MCF 10A (cell line): ENCODE data around the gene ACAA1. TPM values are rescaled to one million over a fixed set of nuclear protein-coding genes. Genes with fewer than 3 reads are reported as not detected.

ENCODE experiments used
- BruUV-seq: library from RNA; stranded (reverse); fragments of 400-500 nt; replicated peaks from 2 replicates; lab custom pipeline; 2021; lab: Mats Ljungman, UMichigan
- CTCF ChIA-PET: fragments of 300-600 bp; sonication (Branson Sonifier 250); formaldehyde crosslinking; extraction: SDS; loops from one replicate; lab custom pipeline; 2021; ENCODE audit warnings: antibody characterized with exemption, inconsistent platforms; lab: Yijun Ruan, JAX
- POLR2A ChIA-PET: fragments of 300-600, 350-650 bp; sonication (Branson Sonifier 250); formaldehyde crosslinking; extraction: SDS; loops from one replicate; lab custom pipeline; 2020; ENCODE audit warnings: antibody characterized with exemption, inconsistent platforms; lab: Yijun Ruan, JAX
- DNase-seq: peaks from one replicate; pipeline ENCODE4 v3.0.0-alpha.2; 2018; ENCODE audit not compliant: unreplicated experiment
- H3K27ac Mint-ChIP-seq: one replicate; pipeline ENCODE4 v1.8.0; 2022; ENCODE audit warnings: mild to moderate bottlenecking, low read depth, mixed read lengths; ENCODE audit not compliant: unreplicated experiment
- H3K27me3 Mint-ChIP-seq: one replicate; pipeline ENCODE4 v1.8.0; 2022; ENCODE audit warnings: mixed read lengths; ENCODE audit not compliant: insufficient read depth, unreplicated experiment
- H3K36me3 Mint-ChIP-seq: one replicate; pipeline ENCODE4 v1.8.0; 2022; ENCODE audit warnings: mild to moderate bottlenecking, moderate library complexity, mixed read lengths; ENCODE audit not compliant: insufficient read depth, unreplicated experiment
- H3K4me1 Mint-ChIP-seq: one replicate; pipeline ENCODE4 v1.8.0; 2022; ENCODE audit warnings: mixed read lengths; ENCODE audit not compliant: insufficient read depth, unreplicated experiment
- H3K4me3 Mint-ChIP-seq: one replicate; pipeline ENCODE4 v1.8.0; 2022; ENCODE audit warnings: mild to moderate bottlenecking, moderate library complexity, mixed read lengths; ENCODE audit not compliant: unreplicated experiment
- H3K9me3 Mint-ChIP-seq: one replicate; pipeline ENCODE4 v1.8.0; 2022; ENCODE audit warnings: mixed read lengths; ENCODE audit not compliant: unreplicated experiment
- CTCF ChIP-seq: fragments of 200-600 bp; IDR thresholded peaks from one replicate; pipeline ENCODE4 v1.8.0; 2022; ENCODE audit warnings: antibody characterized with exemption, mild to moderate bottlenecking; ENCODE audit not compliant: unreplicated experiment
- intact Hi-C: fragments of 100-400 bp; cut with micrococcal nuclease; formaldehyde crosslinking; loops from 2 replicates; pipeline ENCODE4 v1.14.1; 2022
- total RNA-seq: library from RNA; stranded (reverse); gene quantifications from 2 replicates; pipeline ENCODE4 v1.2.3, GENCODE V29; 2022

Gene ACAA1
- total RNA-seq, 1 experiment from 2014 or later = 46.7 TPM

- peaks cover 10% of the 10 kb centered on the region for H3K4me1 Mint-ChIP-seq
- ChIA-PET CTCF (interaction anchor here (0.6 to 1.7 kb wide), 2 partner anchors 19 to 1007 kb away, joined by 4 to 5 read pairs; no protein-coding TSS in a partner anchor), POLR2A (interaction anchor here (1.3 to 10.5 kb wide), 4 partner anchors 8 to 69 kb away, joined by 4 to 199 read pairs (median 14); partner anchors contain the start of genes ACAA1, MYD88 and OXSR1)
- H3K36me3 Mint-ChIP-seq = peaks cover 5% of the 10 kb centered on the region
- H3K27ac Mint-ChIP-seq = no peak overlapping the region
- no peaks in the 10 kb centered on the region for H3K27me3 Mint-ChIP-seq
- no peaks in the 10 kb centered on the region for H3K9me3 Mint-ChIP-seq
- no peak for TF ChIP-seq CTCF
- BruUV-seq = no TSS peak
- H3K4me3 Mint-ChIP-seq = no peak overlapping the region
- no peak for DNase-seq
- intact Hi-C loops = no loop called here
Measured at GRCh38 chr3:38158472-38158871, 21.5 kb upstream of the ACAA1 start.

DNA sequence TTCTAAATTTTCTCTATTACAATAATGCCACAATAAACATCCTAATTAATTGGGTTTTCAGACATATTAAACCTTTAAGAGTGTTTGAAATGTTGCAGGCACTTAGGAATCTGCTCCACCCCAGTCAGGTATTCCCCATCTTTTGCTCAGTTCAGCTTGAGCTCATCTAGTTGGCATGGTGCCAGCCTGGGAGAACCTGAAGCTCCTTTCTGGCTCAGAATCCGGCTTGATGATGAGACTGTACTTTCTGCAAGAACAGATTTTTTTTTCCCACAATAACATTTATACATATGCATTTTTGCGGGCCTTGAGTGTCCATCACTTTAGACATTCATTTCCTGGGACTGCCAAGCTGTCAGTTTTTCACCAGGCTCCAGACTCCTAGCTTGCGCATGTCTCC lies 20.7 kb upstream of the ACAA1 start:
- Mint-ChIP-seq H3K27ac (no peak overlapping the region), H3K4me1 (peaks cover 14% of the 10 kb centered on the region), H3K9me3 (no peaks in the 10 kb centered on the region), H3K4me3 (no peak overlapping the region), H3K36me3 (peaks cover 3% of the 10 kb centered on the region), H3K27me3 (no peaks in the 10 kb centered on the region)
- CTCF ChIA-PET = interaction anchor here (0.6 to 1.7 kb wide), 8 partner anchors 13 to 1006 kb away, joined by 3 to 5 read pairs (median 3); partner anchors contain the start of gene ACAA1
- BruUV-seq = no TSS peak
- intact Hi-C loops = no loop called here
- peak; percentile 66 for DNase-seq
- TF ChIP-seq CTCF = no peak
- POLR2A ChIA-PET = interaction anchor here (0.7 to 10.5 kb wide), 6 partner anchors 8 to 284 kb away, joined by 3 to 199 read pairs (median 4); partner anchors contain the start of genes ACAA1, MYD88 and OXSR1

DNA sequence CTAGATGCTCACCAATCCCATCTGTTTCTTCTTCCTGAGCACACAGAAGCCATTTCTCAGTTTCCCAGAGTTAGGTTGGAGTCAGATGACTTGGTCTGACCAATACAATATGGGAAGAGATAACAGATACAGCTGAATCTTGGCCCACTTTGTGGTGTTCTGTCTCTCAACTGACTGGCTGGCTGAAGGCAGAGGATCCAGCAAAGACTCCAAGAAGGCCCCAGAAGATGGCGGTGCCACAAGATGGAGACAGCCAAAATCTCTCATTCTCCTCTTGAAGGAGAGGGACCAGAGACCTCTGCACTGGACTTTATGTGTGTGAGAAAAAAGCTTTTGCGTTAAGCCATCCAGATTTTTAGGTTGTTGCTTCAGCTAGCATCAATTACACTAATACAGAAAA lies 20.2 kb upstream of the ACAA1 start:
- intact Hi-C loops = no loop called here
- no peaks in the 10 kb centered on the region for H3K9me3 Mint-ChIP-seq
- no peak overlapping the region for H3K27ac Mint-ChIP-seq
- POLR2A ChIA-PET = interaction anchor here (0.7 to 10.5 kb wide), 6 partner anchors 8 to 284 kb away, joined by 3 to 199 read pairs (median 4); partner anchors contain the start of genes ACAA1, MYD88 and OXSR1
- no peak for DNase-seq
- CTCF ChIA-PET = interaction anchor here (0.6 to 1.7 kb wide), 7 partner anchors 14 to 291 kb away, joined by 3 to 5 read pairs (median 3); partner anchors contain the start of gene ACAA1
- no peak overlapping the region for H3K4me3 Mint-ChIP-seq
- no peaks in the 10 kb centered on the region for H3K36me3 Mint-ChIP-seq
- peaks cover 15% of the 10 kb centered on the region for H3K4me1 Mint-ChIP-seq
- TF ChIP-seq CTCF = no peak
- no peaks in the 10 kb centered on the region for H3K27me3 Mint-ChIP-seq
- no TSS peak for BruUV-seq

- no TSS peak for BruUV-seq
- Mint-ChIP-seq H3K27ac (no peak overlapping the region), H3K9me3 (no peaks in the 10 kb centered on the region), H3K27me3 (no peaks in the 10 kb centered on the region), H3K4me3 (no peak overlapping the region), H3K4me1 (peaks cover 23% of the 10 kb centered on the region), H3K36me3 (no peaks in the 10 kb centered on the region)
- CTCF ChIA-PET = interaction anchor here (0.5 to 2.3 kb wide), 5 partner anchors 9 to 143 kb away, joined by 3 to 8 read pairs (median 3); partner anchors contain the start of gene OXSR1
- POLR2A ChIA-PET = interaction anchor here (6.3 to 10.5 kb wide), 2 partner anchors 9 to 16 kb away, joined by 131 to 199 read pairs; partner anchors contain the start of genes ACAA1, MYD88 and OXSR1
- no peak for DNase-seq
- intact Hi-C loops = no loop called here
- TF ChIP-seq CTCF = no peak
Measured at GRCh38 chr3:38155825-38156224, 18.9 kb upstream of the ACAA1 start.
